Measurements from ENCODE around the gene ASTN2.

DNA sequence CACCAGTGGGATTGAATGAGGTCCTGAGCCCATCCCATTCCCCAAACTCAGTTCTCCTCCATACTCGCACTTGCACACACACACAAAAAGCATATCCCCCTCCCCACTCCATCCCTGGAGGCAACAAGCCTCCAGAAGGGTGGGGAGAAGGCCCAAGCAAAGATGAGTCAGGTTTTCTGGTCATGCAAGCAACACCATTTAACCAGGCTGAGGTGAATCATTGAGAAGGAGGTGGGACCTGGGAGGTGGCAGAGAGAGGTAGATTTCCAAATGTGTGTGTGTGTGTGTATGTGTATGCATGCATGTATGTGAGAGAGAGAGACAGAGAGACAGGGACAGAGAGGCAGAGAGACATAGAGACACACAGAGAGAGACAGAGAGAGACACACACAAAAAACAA lies 913.0 kb downstream of the ASTN2 start:
- TF ChIP-seq CTCF (conservative IDR thresholded peaks at IDR 0.05 in 1 of 2, IDR thresholded peaks at IDR 0.05 in 1 of 2; ENCODE audit: extremely low read depth in 1 of 2, insufficient read depth in 1 of 2, low read depth in 1 of 2, low read length in 2 of 2) (no peak), EZH2 (IDR thresholded peaks at IDR 0.05; ENCODE audit: borderline replicate concordance, low read length) (no peak)
